HEK293T (cell line): Measurements from ENCODE around the gene GJC1.

Experiments used
- BHLHE40 ChIP-seq: fragments of 450-650 bp; IDR thresholded peaks from 2 replicates; pipeline ENCODE4 v1.6.1; 2016; ENCODE audit warnings: mild to moderate bottlenecking, moderate library complexity, borderline replicate concordance
- ELF4 ChIP-seq: fragments of 450-650 bp; IDR thresholded peaks from 2 replicates; pipeline ENCODE4 v1.6.1; 2017; ENCODE audit warnings: antibody characterized with exemption

- TF ChIP-seq ELF4, result no peak
- no peak for TF ChIP-seq BHLHE40
Measured at GRCh38 chr17:44749980-44750318, 80.1 kb downstream of the GJC1 start.
